HEK293T (cell line): ENCODE results near the gene PRR23A.

ENCODE experiments used
- BHLHE40 ChIP-seq: fragments of 450-650 bp; IDR thresholded peaks from 2 replicates; pipeline ENCODE4 v1.6.1; 2016; ENCODE audit warnings: mild to moderate bottlenecking, moderate library complexity, borderline replicate concordance
- ELF4 ChIP-seq: fragments of 450-650 bp; IDR thresholded peaks from 2 replicates; pipeline ENCODE4 v1.6.1; 2017; ENCODE audit warnings: antibody characterized with exemption
- FOXA1 ChIP-seq: fragments of 450-650 bp; IDR thresholded peaks from 2 replicates; pipeline ENCODE4 v1.6.1; 2016; ENCODE audit warnings: mild to moderate bottlenecking
- FOXM1 ChIP-seq: fragments of 450-650 bp; IDR thresholded peaks from 2 replicates; pipeline ENCODE4 v1.6.1; 2017; ENCODE audit warnings: mild to moderate bottlenecking, borderline replicate concordance
- HDGF ChIP-seq: fragments of 450-650 bp; IDR thresholded peaks from 2 replicates; pipeline ENCODE4 v1.6.1; 2017; ENCODE audit warnings: antibody characterized with exemption, borderline replicate concordance
- L3MBTL2 ChIP-seq: fragments of 450-650 bp; conservative IDR thresholded peaks from 2 replicates; pipeline ENCODE4 v1.6.1; 2016; ENCODE audit warnings: mild to moderate bottlenecking
- NFRKB ChIP-seq: fragments of 450-650 bp; IDR thresholded peaks from 2 replicates; pipeline ENCODE4 v1.6.1; 2016; ENCODE audit warnings: mild to moderate bottlenecking, moderate library complexity
- SP1 ChIP-seq: fragments of 450-650 bp; IDR thresholded peaks from 2 replicates; pipeline ENCODE4 v1.6.1; 2017
- SUZ12 ChIP-seq: fragments of 450-650 bp; IDR thresholded peaks from 2 replicates; pipeline ENCODE4 v1.6.1; 2016; ENCODE audit warnings: mild to moderate bottlenecking
- TARDBP ChIP-seq: fragments of 450-650 bp; IDR thresholded peaks from 2 replicates; pipeline ENCODE4 v1.6.1; 2016
- ZNF384 ChIP-seq: fragments of 450-650 bp; IDR thresholded peaks from 2 replicates; pipeline ENCODE4 v1.6.1; 2016

DNA sequence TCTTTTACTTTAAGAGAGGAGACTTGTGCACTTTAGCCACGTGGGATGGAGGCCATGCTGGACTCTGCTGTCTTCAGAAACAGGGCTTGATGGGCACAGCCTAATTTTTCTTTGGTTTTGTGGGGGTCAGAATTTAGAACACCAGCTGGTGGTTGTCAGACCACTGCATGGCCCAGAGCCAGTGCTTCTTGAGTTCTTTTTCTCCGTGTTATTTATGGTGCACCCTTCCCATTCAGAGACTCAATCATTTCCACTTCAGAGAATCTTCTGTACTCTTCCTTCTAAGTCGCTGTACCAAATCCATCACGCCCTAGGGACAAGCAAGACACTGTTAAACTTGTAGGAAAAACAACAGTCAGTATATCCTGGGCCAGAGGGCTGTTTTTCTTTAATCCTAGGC, 20.1 kb downstream of the PRR23A start:
- no peak for TF ChIP-seq BHLHE40
- TF ChIP-seq TARDBP = no peak
- TF ChIP-seq FOXA1 = no peak
- TF ChIP-seq L3MBTL2 = no peak
- TF ChIP-seq SP1 = no peak
- no peak for TF ChIP-seq SUZ12
- TF ChIP-seq NFRKB = no peak
- no peak for TF ChIP-seq ELF4
- TF ChIP-seq FOXM1 = no peak
- no peak for TF ChIP-seq HDGF
- no peak for TF ChIP-seq ZNF384
